AG04450 (cell line): ENCODE data around the gene NOX1. TPM values are rescaled to one million over a fixed set of nuclear protein-coding genes. Genes with fewer than 3 reads are reported as not detected.

Source experiments
- CTCF ChIA-PET: fragments of 300-600, 350-600 bp; formaldehyde crosslinking; extraction: SDS; loops from one replicate; lab custom pipeline; 2022; ENCODE audit warnings: antibody characterized with exemption, inconsistent platforms; lab: Charles Lee
- POLR2A ChIA-PET: fragments of 350-600 bp; formaldehyde crosslinking; extraction: SDS; loops from one replicate; lab custom pipeline; 2021; ENCODE audit warnings: antibody characterized with exemption, inconsistent platforms; lab: Yijun Ruan, JAX
- DNase-seq: peaks from one replicate; pipeline ENCODE4 v3.0.0-alpha.2; 2011; ENCODE audit warnings: low read depth, low spot score
- H3K27ac ChIP-seq: one replicate; pipeline ENCODE4 v1.5.1; 2012; ENCODE audit warnings: low read depth, low read length, control low read depth
- H3K27me3 ChIP-seq: one replicate; pipeline ENCODE4 v1.6.0; 2012; ENCODE audit warnings: low read length; ENCODE audit not compliant: control insufficient read depth, insufficient read depth
- H3K4me3 ChIP-seq: 2 replicates; pipeline ENCODE4 v1.5.1; 2011; ENCODE audit warnings: mild to moderate bottlenecking, low read depth, low read length, control low read depth
- H3K9me3 ChIP-seq: 2 replicates; pipeline ENCODE4 v1.5.1; 2012; ENCODE audit warnings: low read length; ENCODE audit not compliant: control insufficient read depth, insufficient read depth
- CTCF ChIP-seq: IDR thresholded peaks from 2 replicates; pipeline ENCODE4 v1.5.1; 2011; ENCODE audit warnings: low read depth, low read length, control low read depth, inconsistent platforms
- polyA plus RNA-seq: library from polyadenylated mRNA; depleted of rRNA; stranded (reverse); fragments of >200 nt; gene quantifications from 2 replicates; pipeline ENCODE4 v1.2.3, GENCODE V29; 2011

The NOX1 gene
- polyA plus RNA-seq, 1 experiment = not detected

- H3K27ac ChIP-seq = no peak overlapping the region
- no peak for TF ChIP-seq CTCF
- POLR2A ChIA-PET = interaction anchor here (1.2 kb wide), 1 partner anchor 9 kb away, joined by 3 read pairs; no protein-coding TSS in a partner anchor
- no peak for DNase-seq
- H3K9me3 ChIP-seq = no peaks in the 10 kb centered on the region
- CTCF ChIA-PET = interaction anchor here (0.5 kb wide), 1 partner anchor 14 kb away, joined by 4 read pairs; no protein-coding TSS in a partner anchor
- H3K4me3 ChIP-seq = no peak overlapping the region
- no peaks in the 10 kb centered on the region for H3K27me3 ChIP-seq
Observed at GRCh38 chrX:100871594-100872560, 2.3 kb downstream of the NOX1 start.

- H3K27me3 ChIP-seq = no peaks in the 10 kb centered on the region
- ChIA-PET POLR2A (no interaction called here), CTCF (no interaction called here)
- TF ChIP-seq CTCF = no peak
- H3K9me3 ChIP-seq = no peaks in the 10 kb centered on the region
- H3K4me3 ChIP-seq = no peak overlapping the region
- no peak overlapping the region for H3K27ac ChIP-seq
- DNase-seq = no peak
Observed at GRCh38 chrX:100870527-100870926, 3.6 kb downstream of the NOX1 start.

GRCh38 chrX:100868273-100868672, 5.9 kb downstream of the NOX1 start:
- no peak overlapping the region for H3K4me3 ChIP-seq
- DNase-seq = no peak
- no peak for TF ChIP-seq CTCF
- no peaks in the 10 kb centered on the region for H3K9me3 ChIP-seq
- POLR2A ChIA-PET = no interaction called here
- no peak overlapping the region for H3K27ac ChIP-seq
- no peaks in the 10 kb centered on the region for H3K27me3 ChIP-seq
- CTCF ChIA-PET = no interaction called here

- Histone ChIP-seq H3K27me3 (no peaks in the 10 kb centered on the region), H3K9me3 (no peaks in the 10 kb centered on the region), H3K4me3 (no peak overlapping the region), H3K27ac (no peak overlapping the region)
- POLR2A ChIA-PET = interaction anchor here (0.6 kb wide), 1 partner anchor 179 kb away, joined by 8 read pairs; no protein-coding TSS in a partner anchor
- DNase-seq = no peak
- TF ChIP-seq CTCF = no peak
- CTCF ChIA-PET = interaction anchor here (0.5 to 1.1 kb wide), 2 partner anchors 180 to 198 kb away, joined by 3 to 4 read pairs; no protein-coding TSS in a partner anchor
Observed at GRCh38 chrX:100864657-100865391, 9.3 kb downstream of the NOX1 start.
